Measurements from ENCODE around the gene MYO3B. TPM values are rescaled to one million over a fixed set of nuclear protein-coding genes. Genes with fewer than 3 reads are reported as not detected.
"Not testable (repeated sequence)": the region's sequence is repeated elsewhere in the genome, so short reads cannot be mapped to it uniquely, and the experiment has no call there.

MYO3B gene
- total RNA-seq, 1 experiment from 2014 or later: not detected

DNA sequence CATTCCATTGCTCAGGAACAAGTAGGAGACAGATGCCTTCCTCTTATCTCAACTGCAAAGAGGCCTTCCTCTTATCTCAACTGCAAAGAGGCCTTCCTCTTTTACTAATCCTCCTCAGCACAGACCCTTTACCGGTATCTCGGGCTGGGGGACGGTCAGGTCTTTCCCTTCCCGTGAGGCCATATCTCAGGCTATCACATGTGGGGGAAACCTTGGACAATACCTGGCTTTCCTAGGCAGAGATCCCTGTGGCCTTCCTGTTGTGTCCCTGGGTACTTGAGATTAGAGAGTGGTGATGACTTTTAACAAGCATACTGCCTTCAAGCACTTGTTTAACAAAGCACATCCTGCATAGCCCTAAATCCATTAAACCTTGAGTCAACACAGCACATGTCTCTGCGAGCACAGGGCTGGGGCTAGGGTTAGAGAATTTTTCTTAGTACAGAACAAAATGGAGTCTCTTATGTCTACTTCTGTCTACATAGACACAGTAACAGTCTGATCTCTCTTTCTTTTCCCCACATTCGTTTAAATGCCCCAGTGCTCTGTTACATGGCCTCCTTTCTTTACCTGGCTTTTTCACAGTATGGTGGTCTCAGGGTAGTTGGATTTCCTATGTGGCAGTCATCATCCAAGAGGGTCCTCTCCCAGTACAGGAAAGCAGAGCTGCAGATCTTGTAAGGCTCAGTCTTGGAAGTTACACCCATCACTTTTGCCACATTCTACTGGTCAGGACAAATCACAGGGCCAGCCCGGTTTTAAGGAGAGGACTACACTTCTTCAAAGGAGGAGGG is 86.0 kb downstream of the MYO3B start:
- not testable (repeated sequence) for DNase-seq (ENCODE audit: low read depth)

- no peak for DNase-seq (ENCODE audit: low read depth)
Measured at GRCh38 chr2:170264522-170264860, 86.5 kb downstream of the MYO3B start.

- DNase-seq (ENCODE audit: low read depth): no peak
Measured at GRCh38 chr2:170264865-170265264, 86.9 kb downstream of the MYO3B start.

DNA sequence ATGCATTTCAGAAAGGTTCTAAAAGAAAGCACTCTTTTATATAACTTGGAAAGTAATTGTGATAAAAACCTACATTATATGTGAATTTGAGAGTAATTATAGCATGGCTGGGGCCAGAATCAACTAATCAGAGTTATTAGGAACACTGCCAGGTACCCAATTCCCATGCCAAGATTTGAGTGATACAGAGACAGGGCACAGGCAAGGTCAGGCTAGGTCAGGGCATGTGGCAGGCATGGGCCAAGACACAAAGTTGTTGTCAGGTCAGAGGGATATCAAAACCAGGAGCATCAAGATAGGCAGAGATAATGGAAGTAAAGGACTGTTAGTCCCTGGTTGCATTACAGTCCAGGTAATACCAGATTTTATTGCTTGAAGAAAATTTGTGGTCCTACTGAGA is 87.4 kb downstream of the MYO3B start:
- DNase-seq (ENCODE audit: low read depth): no peak

DNA sequence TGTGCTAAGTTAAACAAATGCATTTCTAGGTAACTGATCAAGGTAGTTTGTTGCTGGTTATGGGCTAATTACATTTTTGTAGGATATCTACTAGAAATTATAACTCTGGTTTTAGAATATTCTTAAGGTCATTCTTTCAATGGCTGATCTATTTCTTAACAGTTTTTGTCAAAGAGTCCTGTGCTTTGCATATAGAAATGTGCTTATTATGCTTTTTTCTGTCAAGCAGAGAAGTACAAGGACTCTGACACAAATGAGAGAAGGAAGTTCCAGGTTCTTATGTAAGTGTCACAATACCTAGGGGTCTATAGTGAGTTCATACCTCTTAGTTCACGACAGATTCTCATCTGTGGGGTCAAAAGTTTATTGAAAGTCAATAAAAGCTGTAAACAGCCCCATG is 88.4 kb downstream of the MYO3B start:
- DNase-seq (ENCODE audit: low read depth): no peak

- no peak for DNase-seq (ENCODE audit: low read depth)
Measured at GRCh38 chr2:170267071-170267470, 89.1 kb downstream of the MYO3B start.

GRCh38 chr2:170270278-170270864 is 92.4 kb downstream of the MYO3B start:
- no peak for DNase-seq (ENCODE audit: low read depth)

DNA sequence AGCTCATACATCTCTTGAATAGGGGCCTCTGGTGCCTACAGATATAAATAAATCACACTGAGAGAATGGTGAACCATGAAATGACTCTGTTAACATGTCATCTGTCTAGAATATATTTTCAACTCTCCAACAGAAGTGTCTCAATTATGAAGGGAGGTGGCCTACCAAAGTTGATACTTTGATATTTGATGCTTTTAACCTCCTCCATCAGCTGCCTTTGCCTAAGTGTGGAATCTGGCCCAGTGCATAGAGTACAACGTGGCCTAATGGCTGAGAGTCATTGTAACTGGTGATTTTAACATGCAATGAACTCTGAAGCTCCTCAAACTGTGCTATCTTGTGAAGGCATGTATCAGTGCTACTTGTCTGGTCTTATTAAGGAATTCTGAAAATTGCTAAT is 93.4 kb downstream of the MYO3B start:
- no peak for DNase-seq (ENCODE audit: low read depth)

GRCh38 chr2:170276056-170276455 is 98.1 kb downstream of the MYO3B start:
- no peak for DNase-seq (ENCODE audit: low read depth)

- DNase-seq (ENCODE audit: low read depth): no peak
Measured at GRCh38 chr2:170276925-170277629, 99.1 kb downstream of the MYO3B start.

- no peak for DNase-seq (ENCODE audit: low read depth)
Measured at GRCh38 chr2:170277951-170278350, 100.0 kb downstream of the MYO3B start.

DNA sequence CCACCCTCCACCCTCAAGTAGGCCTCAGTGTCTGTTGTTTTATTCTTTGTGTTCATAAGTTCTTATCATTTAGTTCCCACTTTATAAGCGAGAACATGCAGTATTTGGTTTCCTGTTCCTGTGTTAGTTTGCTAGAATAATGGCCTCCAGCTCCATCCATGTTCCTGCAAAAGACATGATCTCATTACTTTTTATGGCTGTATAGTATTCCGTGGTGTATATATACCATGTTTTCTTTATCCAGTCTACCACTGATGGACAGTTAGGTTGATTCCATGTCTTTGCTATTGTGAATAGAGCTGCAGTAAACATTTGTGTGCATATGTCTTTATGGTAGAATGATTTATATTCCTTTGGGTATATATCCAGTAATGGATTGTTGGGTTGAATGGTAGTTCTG is 101.7 kb downstream of the MYO3B start:
- not testable (repeated sequence) for DNase-seq (ENCODE audit: low read depth)

- DNase-seq (ENCODE audit: low read depth): no peak
Measured at GRCh38 chr2:170282851-170283250, 104.9 kb downstream of the MYO3B start.

GRCh38 chr2:170284205-170284604 is 106.3 kb downstream of the MYO3B start:
- DNase-seq (ENCODE audit: low read depth): no peak

DNA sequence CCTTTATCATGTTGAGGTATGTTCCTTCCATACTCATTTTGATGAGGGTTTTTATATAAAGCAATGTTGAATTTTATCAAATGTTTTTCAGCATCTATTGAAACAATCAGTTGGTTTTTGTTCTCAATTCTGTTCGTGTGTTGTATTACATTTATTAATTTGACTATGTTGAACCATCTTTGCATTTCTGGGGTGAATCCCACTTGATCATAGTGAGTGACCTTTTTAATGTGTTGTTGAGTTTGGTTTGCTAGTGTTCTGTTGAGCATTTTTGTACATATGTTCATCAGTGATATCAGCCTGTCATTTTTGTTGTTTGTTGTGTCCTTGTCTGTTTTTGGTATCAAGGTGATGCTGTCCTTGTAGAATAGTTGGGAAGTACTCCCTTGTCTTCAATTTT is 110.9 kb downstream of the MYO3B start:
- DNase-seq (ENCODE audit: low read depth): no peak

- no peak for DNase-seq (ENCODE audit: low read depth)
Measured at GRCh38 chr2:170291474-170291873, 113.5 kb downstream of the MYO3B start.

DNA sequence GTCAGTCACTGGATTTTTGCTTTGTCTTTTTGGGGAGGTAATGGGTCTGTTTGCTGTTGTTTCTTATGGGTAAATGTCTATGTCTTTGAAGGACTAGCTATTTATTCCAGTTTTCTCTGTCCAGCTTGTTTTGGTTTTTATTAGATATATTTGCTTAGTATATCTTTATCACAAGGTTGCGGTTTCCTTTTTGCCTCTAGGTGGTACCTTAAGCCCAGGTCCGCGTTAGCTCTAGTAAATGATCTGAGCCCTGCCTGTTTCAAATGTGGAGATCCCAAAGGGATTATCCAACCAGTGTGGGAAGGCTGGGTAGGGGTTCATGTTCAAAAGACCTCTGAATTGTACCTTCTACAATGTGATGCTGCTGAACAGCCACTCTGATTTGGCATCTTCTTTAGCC is 114.5 kb downstream of the MYO3B start:
- no peak for DNase-seq (ENCODE audit: low read depth)

DNA sequence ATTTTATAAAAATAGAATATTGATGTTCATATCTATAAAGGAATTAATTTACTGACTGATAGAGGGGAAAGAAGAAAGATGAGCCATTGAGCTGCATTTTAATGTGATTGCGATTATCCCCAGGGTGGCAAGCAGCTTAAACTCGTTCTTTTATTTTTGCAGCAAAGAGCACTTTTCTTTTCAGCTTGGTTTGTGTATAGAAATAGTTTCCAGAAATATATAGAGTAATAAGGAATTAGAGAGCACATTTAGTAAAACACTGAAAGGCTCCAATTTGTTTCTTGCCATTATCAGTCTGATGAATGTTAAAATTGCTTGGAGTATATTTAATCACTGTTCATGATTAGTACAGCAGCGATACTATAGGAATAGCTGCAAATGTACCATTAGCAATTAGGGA is 119.5 kb downstream of the MYO3B start:
- DNase-seq (ENCODE audit: low read depth): no peak

- no peak for DNase-seq (ENCODE audit: low read depth)
Measured at GRCh38 chr2:170298115-170298514, 120.2 kb downstream of the MYO3B start.

DNA sequence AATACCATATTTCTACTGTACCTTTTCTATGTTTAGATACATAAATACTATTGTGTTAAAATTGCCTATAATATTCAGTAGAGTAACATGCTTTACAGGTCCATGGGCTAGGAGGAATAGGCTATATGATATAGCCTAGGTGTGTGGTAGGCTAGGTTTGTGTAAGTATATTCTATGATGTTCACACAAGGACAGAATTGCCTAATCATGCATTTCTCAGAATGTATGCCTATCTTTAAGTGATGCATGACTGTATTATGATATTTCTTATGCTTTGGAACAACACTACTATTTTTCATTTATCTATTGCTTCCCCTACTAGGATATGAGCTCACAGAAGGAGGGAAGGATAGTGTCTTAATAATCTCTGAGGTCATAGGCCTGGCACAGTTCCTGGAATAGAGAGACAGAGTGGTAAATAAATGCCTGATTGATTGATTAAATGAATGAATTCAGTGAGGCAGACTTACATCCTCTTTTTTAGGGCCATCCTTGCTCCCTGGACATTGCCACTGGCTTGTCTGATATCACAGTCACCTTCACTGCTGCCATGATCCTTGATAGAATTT is 121.0 kb downstream of the MYO3B start:
- DNase-seq (ENCODE audit: low read depth): no peak

DNA sequence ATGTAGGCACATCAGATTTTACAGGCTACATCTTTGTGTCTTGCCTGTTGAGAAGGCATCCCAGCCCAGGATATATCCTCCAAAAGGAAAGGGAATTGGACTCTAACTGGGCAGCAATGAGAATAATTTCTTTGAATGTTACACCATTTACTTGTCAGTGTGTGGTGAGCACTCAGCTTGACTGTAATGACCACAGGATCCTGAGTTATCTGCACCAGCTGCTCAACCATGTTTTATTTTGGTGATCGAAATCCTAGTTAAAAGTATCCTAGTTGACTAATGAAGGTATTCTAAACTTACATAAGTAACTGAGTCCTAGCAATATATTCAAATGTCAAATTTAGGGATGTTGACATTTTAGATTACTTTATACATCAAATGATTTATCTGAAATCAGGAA is 123.0 kb downstream of the MYO3B start:
- DNase-seq (ENCODE audit: low read depth): no peak

DNA sequence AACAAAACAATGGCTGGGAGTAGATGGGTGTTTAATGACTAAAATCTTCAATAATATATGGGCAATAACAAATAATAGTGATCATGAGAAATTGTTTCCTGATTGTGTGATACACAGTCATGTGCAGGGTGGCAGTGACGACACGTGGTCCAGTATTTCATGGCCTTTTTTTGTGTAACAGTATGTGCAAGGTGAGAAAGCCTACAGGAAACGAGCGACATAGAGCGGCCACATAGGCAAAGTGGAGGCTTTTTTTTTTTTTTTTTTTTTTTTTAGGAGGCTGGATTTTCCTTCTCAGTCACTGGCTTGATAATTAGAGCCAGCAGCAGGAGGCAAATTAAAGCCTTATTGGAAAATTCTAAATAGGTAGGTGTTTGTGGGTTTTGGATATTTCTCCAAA is 123.7 kb downstream of the MYO3B start:
- DNase-seq (ENCODE audit: low read depth): no peak

DNA sequence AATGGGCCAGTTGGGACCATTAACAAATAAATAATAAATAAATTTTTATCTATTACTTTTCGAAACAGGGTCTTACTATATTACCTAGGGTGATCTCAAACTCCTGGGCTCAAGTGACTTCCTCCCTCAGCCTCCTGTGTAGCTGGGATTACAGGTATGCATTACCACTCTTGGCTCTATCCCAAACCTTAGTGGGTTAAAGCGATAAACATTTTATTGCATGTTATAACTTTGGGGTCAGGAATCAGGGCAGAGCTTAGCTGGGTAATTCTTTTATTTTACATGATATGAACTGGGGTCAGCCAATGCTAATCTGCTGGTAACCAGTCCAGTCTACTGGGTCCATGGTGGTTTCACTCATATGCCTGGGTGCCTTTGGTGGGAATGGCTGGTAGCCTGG is 127.8 kb downstream of the MYO3B start:
- no peak for DNase-seq (ENCODE audit: low read depth)

All from M059J (cell line).